HG03045 (cell line): Measurements from ENCODE around the gene SLC35F3.
"Not testable (repeated sequence)": the region's sequence is repeated elsewhere in the genome, so short reads cannot be mapped to it uniquely, and the experiment has no call there.

Source experiments
- ATAC-seq: cut with Tn5 transposase; IDR thresholded peaks from one replicate; pipeline ENCODE4 v1.9.1; 2021; ENCODE audit warnings: mild to moderate bottlenecking, moderate library complexity; ENCODE audit not compliant: unreplicated experiment

SLC35F3 gene

GRCh38 chr1:234176000-234176399 lies 271.5 kb downstream of the SLC35F3 start:
- ATAC-seq, result no peak

DNA sequence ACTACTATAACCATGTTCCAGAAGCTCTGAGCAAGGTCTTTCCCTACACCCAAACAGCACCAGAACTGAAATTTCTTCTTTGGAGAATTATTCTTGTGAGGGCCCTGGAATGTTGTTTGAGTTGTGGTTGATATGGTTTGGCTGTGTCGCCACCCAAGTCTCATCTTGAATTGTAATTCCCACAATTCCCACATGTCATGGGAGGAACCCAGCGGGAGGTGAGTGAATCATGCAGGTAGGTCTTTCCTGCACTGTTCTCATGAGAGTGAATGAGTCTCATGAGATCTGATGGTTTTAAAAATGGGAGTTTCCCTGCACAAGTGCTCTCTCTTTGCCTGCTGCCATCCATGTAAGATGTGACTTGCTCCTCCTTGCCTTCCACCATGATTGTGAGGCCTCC lies 272.4 kb downstream of the SLC35F3 start:
- not testable (repeated sequence) for ATAC-seq

DNA sequence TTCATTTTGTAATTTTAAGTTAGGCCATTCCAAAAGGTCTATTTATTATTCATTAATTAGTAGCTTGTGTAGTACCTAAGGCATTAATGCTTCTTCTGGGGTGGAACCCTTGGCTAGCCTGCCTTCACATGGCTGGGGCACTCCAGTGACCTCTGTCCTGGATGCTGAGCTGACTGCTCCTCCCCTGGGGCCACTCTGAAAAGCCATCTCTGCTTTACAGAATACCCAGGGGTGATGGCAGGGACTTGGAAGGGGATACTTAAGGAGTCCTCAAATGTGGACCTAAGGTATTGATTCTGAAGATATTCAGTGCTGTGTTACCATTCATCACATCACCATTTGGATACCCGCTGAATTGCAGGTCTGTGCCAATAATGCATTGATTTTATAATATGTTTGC lies 281.0 kb downstream of the SLC35F3 start:
- ATAC-seq, result no peak

- no peak for ATAC-seq
Measured at GRCh38 chr1:234186037-234186688, 281.7 kb downstream of the SLC35F3 start.

- ATAC-seq, result no peak
Measured at GRCh38 chr1:234188454-234188792, 283.9 kb downstream of the SLC35F3 start.

- no peak for ATAC-seq
Measured at GRCh38 chr1:234197839-234198238, 293.4 kb downstream of the SLC35F3 start.

DNA sequence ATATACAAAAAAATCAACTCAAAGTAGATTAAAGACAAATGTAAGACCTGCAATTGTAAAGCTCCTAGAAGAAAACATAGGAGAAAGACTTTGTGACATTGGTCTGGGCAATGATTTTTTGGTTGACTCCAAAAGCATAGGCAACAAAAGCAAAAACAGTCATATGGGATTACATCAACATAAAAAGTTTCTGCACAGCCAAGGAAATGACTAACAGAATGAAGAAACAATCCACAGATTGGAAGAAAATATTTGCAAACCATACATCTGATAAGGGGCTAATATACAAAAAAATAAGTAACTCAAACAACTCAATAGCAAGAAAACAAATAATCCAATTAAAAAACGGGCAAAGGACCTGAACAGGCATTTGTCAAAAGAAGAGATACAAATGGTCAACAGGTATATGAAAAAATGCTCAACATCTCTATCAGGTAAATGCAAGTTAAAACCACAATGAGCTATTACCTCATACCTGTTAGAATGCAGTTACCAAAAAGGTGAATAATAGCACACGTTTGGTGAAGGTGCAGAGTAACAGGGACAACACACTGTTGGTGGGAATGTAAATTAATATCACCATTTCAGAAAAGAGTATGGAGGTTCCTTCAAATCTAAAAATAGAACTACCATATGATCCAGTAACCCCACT lies 295.1 kb downstream of the SLC35F3 start:
- ATAC-seq, result no peak

- ATAC-seq, result no peak
Measured at GRCh38 chr1:234200566-234200965, 296.1 kb downstream of the SLC35F3 start.

GRCh38 chr1:234201600-234201999 lies 297.1 kb downstream of the SLC35F3 start:
- no peak for ATAC-seq

GRCh38 chr1:234205966-234206365 lies 301.5 kb downstream of the SLC35F3 start:
- ATAC-seq, result no peak

DNA sequence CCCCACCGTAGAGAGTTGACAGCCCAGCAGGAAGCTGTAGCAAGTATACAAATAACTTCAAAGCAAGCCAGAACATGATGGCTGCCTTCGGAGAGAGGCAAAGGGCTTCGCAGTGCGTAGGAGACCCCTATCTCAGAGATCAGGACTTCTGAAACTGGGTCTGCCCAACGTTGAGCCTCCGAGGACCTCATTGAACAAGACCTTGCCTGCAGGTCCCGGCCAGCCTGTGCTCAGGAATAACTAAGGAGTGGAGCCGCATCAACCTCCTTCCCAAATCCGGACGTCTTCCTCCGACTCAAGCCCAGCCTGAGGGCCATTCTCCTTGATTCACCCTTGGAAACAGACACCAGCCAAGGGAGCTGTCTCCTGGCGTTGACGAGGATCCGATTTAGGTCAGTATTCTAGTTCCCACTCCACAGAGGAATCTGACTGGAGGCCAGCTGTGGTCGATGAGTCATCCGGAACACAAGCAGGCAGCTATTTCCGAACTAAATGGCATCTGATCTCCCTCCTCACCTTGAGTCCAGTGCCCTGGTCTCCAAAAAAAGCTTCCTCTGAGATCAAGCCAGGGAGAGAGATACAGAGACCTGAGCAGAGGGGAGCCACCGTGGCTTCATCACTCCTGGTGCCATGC lies 302.3 kb downstream of the SLC35F3 start:
- no peak for ATAC-seq

DNA sequence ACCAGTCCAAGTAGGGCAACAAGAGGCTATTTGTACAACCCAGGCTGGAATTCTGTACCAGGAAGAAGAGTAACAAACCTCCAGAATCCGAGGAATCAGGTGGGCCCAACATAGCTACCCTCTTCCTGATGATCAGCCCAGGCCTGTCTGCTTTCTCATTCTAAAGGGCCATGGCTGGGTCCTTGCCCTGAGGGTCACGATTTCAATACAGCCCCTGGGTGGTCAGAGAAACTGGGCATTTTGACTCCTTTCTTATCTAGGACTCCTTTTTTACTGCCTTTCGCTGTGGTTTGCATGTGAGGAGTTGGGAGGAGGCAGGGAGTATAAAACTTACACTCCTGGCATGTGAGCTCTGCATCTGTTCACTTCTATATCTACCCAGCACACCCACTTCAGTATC lies 303.9 kb downstream of the SLC35F3 start:
- ATAC-seq, result no peak

DNA sequence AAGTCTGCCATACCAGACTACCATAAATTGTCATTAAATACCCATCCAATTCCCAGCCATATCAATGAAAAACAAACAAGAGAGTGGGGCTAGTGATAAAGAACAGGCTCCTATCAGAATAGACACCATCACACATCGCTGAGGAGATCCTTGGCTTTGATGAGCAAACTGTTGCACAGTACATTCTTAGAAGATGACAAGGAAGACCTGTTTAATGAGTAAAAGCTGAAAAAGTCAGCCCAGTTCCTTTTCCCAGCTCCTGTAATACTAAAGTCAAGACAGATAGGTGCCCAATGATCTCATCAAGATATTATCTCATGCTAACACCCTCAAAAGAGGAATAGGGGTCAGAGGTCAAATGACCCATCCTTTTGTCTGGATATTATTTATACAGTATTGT lies 304.3 kb downstream of the SLC35F3 start:
- ATAC-seq, result no peak

GRCh38 chr1:234210429-234210828 lies 306.0 kb downstream of the SLC35F3 start:
- not testable (repeated sequence) for ATAC-seq

GRCh38 chr1:234211855-234212254 lies 307.4 kb downstream of the SLC35F3 start:
- not testable (repeated sequence) for ATAC-seq

DNA sequence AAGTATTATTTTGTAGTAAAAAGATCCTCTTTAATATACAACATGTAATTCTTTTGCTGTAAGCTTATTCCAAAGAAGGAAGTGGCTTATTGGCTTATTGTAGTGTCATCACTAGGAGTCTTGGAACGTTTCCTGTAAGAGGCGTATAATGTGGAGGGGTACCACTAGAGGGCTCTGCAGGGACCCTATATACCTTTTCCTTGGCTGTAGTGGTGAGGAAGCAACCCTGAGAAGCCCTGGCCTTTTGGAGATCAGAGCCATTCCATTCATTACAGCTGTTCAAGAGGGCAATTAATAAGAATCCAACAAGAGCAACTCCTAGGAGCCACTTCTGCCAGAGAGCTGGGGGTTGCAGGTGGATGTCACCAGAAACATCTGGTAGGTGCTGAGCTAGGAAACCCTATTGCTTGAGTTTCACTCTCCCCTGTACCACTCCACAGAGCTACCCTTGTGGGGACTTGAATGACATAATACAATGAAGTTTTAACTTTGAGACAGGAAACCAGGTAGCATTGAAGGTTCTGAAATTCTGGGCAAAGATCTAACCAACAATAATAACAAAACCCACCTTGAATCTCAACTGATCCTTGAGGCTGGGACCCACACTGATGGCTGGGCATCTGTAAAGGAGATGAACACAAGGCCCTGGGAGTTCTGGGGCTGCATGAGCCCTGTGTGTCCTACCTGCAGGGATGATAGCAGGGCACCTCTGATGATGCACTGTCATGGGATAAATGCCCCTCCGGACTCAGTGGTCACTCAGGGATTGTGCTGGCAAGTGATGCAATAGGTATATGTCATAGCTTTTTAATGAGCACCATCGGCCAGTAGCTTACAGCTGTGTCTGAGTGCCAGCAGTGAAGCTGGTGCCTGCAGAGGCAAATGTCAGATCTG lies 308.5 kb downstream of the SLC35F3 start:
- no peak for ATAC-seq

DNA sequence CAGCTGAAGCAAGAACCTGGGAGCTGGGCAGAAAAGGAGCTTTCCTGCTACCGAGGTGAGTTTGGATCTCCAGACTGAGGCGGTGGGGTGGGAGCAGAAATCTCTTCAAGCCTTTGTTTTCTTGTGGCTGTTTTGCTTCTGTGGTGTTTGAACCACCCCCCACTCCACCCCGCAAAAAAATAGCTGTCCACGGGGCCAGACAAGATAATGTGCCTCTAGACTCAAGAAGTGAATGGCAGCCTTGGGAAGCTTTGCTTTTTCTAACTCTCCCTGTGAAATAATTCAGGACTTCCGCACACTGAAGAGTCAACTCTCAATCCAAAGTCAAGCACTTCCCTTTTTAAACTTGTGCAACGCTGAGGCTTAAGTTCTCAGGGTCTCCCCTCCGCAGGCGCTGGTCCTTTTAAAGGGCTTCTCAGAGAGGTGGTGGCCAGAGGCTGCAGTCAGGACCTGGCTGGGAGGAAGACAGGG lies 309.2 kb downstream of the SLC35F3 start:
- ATAC-seq, result no peak

GRCh38 chr1:234214129-234214910 lies 309.8 kb downstream of the SLC35F3 start:
- peak; percentile 48 for ATAC-seq

- ATAC-seq, result no peak
Measured at GRCh38 chr1:234214911-234215892, 310.7 kb downstream of the SLC35F3 start.
